ENCODE measurements around the gene POMT1. TPM values are rescaled to one million over a fixed set of nuclear protein-coding genes. Genes with fewer than 3 reads are reported as not detected.
"Not testable (repeated sequence)": the region's sequence is repeated elsewhere in the genome, so short reads cannot be mapped to it uniquely, and the experiment has no call there.

POMT1 gene
- total RNA-seq, 1 experiment from 2014 or later: 39.6 TPM

DNA sequence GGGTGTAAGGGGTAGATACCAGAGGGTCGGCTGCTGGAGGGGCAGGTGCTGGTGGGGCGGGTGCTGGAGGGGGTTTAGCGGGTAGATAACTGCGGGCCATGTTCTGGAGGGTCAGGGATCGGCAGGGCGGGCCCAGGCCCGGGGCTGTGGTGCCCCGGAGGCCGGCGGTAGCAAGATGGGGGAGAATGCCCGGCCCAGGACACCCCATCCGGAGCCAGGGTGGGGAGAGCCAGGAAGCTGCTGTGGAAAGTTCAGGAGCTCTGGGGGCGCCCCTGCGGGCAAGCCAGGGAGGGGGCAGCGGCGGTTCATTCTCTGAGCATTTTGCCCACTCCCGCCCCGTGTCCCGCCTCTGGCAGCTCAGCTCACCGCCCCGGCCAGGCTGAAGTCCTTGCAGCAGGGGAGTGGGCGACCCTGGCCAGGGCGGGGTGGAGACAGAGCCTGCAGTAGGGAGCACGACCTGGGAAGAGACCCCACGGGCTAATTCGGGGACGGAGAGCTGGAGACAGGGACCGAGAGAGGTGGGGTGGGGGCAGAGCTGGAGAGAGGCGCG, 43.1 kb downstream of the POMT1 start:
- peak overlapping the region; percentile 33 for H3K4me3 ChIP-seq (ENCODE audit: low read depth, low read length, poor library complexity, severe bottlenecking)
- no peak for DNase-seq (ENCODE audit: low spot score)
- H3K27ac ChIP-seq (ENCODE audit: low read depth, low read length, poor library complexity, severe bottlenecking): no peak overlapping the region
- ChIA-PET CTCF (no interaction called here), POLR2A (ENCODE audit: low non-redundant PET) (no interaction called here)
- intact Hi-C loops (cut with micrococcal nuclease; ENCODE audit: unreplicated experiment): no loop called here
- H3K9me3 ChIP-seq (ENCODE audit: low read depth, low read length, poor library complexity, severe bottlenecking): peaks cover 21% of the 10 kb centered on the region
- peak; percentile 71 for TF ChIP-seq EZH2 (IDR thresholded peaks at IDR 0.05; ENCODE audit: borderline replicate concordance, low read depth, low read length, poor library complexity, severe bottlenecking)
- TF ChIP-seq, protein P1, sequence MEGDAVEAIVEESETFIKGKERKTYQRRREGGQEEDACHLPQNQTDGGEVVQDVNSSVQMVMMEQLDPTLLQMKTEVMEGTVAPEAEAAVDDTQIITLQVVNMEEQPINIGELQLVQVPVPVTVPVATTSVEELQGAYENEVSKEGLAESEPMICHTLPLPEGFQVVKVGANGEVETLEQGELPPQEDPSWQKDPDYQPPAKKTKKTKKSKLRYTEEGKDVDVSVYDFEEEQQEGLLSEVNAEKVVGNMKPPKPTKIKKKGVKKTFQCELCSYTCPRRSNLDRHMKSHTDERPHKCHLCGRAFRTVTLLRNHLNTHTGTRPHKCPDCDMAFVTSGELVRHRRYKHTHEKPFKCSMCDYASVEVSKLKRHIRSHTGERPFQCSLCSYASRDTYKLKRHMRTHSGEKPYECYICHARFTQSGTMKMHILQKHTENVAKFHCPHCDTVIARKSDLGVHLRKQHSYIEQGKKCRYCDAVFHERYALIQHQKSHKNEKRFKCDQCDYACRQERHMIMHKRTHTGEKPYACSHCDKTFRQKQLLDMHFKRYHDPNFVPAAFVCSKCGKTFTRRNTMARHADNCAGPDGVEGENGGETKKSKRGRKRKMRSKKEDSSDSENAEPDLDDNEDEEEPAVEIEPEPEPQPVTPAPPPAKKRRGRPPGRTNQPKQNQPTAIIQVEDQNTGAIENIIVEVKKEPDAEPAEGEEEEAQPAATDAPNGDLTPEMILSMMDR (conservative IDR thresholded peaks at IDR 0.05; ENCODE audit: low read depth, low read length): no peak
- no peaks in the 10 kb centered on the region for H3K36me3 ChIP-seq (ENCODE audit: insufficient read depth, low read length, poor library complexity, severe bottlenecking)
- BruUV-seq (replicated peaks): no TSS peak
- H3K4me1 ChIP-seq (ENCODE audit: insufficient read depth, low read length, poor library complexity, severe bottlenecking): peaks cover 11% of the 10 kb centered on the region
- peaks cover 41% of the 10 kb centered on the region for H3K27me3 ChIP-seq (replicated peaks; ENCODE audit: insufficient read depth, low read depth, low read length, poor library complexity)

GRCh38 chr9:131546336-131547084, 43.8 kb downstream of the POMT1 start:
- peak; percentile 33 for DNase-seq (ENCODE audit: low spot score)
- CTCF ChIA-PET: interaction anchor here (0.6 kb wide), 1 partner anchor 744 kb away, joined by 7 read pairs; no protein-coding TSS in a partner anchor

DNA sequence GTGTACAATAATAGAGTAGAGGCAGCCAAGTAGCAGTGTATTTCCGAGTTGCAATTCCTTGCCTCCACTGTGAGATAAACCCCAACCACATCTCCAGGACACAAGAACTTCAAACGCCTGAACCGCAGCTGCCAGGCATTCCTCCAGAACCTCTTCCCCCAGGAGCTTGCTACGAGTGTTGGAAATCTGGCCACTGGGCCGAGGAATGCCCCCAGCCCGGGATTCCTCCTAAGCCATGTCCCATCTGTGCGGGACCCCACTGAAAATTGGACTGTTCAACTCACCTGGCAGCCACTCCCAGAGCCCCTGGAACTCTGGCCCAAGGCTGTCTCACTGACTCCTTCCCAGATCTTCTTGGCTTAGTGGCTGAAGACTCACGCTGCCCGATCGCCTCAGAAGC, 46.5 kb downstream of the POMT1 start:
- H3K9me3 ChIP-seq (ENCODE audit: low read depth, low read length, poor library complexity, severe bottlenecking); H3K27ac ChIP-seq (ENCODE audit: low read depth, low read length, poor library complexity, severe bottlenecking); H3K4me3 ChIP-seq (ENCODE audit: low read depth, low read length, poor library complexity, severe bottlenecking); POLR2A ChIA-PET (ENCODE audit: low non-redundant PET); H3K36me3 ChIP-seq (ENCODE audit: insufficient read depth, low read length, poor library complexity, severe bottlenecking); CTCF ChIA-PET; DNase-seq (ENCODE audit: low spot score); intact Hi-C loops (cut with micrococcal nuclease; ENCODE audit: unreplicated experiment); BruUV-seq (replicated peaks): not testable (repeated sequence)
- Histone ChIP-seq H3K4me1 (ENCODE audit: insufficient read depth, low read length, poor library complexity, severe bottlenecking) (peaks cover 11% of the 10 kb centered on the region), H3K27me3 (replicated peaks; ENCODE audit: insufficient read depth, low read depth, low read length, poor library complexity) (peaks cover 45% of the 10 kb centered on the region)

More at GRCh38 chr9:131546336-131547084, 43.8 kb downstream of the POMT1 start:
- H3K27me3 ChIP-seq (replicated peaks; ENCODE audit: insufficient read depth, low read depth, low read length, poor library complexity): peaks cover 41% of the 10 kb centered on the region
- H3K4me3 ChIP-seq (ENCODE audit: low read depth, low read length, poor library complexity, severe bottlenecking): peak overlapping the region; percentile 33
- H3K4me1 ChIP-seq (ENCODE audit: insufficient read depth, low read length, poor library complexity, severe bottlenecking): peaks cover 11% of the 10 kb centered on the region
- no peaks in the 10 kb centered on the region for H3K36me3 ChIP-seq (ENCODE audit: insufficient read depth, low read length, poor library complexity, severe bottlenecking)
- H3K9me3 ChIP-seq (ENCODE audit: low read depth, low read length, poor library complexity, severe bottlenecking): peaks cover 21% of the 10 kb centered on the region
- BruUV-seq (replicated peaks): no TSS peak
- intact Hi-C loops (cut with micrococcal nuclease; ENCODE audit: unreplicated experiment): no loop called here
- H3K27ac ChIP-seq (ENCODE audit: low read depth, low read length, poor library complexity, severe bottlenecking): no peak overlapping the region
- POLR2A ChIA-PET (ENCODE audit: low non-redundant PET): no interaction called here
- TF ChIP-seq EZH2 (IDR thresholded peaks at IDR 0.05; ENCODE audit: borderline replicate concordance, low read depth, low read length, poor library complexity, severe bottlenecking): no peak
- TF ChIP-seq, protein P1 (conservative IDR thresholded peaks at IDR 0.05; ENCODE audit: low read depth, low read length): no peak

DNA sequence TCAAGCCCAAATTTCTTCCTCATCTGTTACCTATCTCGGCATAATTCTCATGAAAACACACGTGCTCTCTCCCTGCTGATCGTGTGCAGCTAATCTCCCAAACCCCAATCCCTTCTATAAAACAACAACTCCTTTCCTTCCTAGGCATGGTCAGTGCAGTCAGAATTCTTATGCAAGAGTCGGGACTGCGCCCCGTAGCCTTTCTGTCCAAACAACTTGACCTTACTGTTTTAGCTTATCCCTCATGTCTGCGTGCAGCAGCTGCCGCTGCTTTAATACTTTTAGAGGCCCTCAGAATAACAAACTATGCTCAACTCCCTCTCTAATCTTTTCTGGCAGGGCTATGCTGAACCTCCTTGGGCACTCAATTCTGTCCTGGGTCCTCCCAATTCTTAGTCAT, 47.7 kb downstream of the POMT1 start:
- Histone ChIP-seq H3K4me1 (ENCODE audit: insufficient read depth, low read length, poor library complexity, severe bottlenecking) (peaks cover 11% of the 10 kb centered on the region), H3K27me3 (replicated peaks; ENCODE audit: insufficient read depth, low read depth, low read length, poor library complexity) (peaks cover 43% of the 10 kb centered on the region)
- H3K4me3 ChIP-seq (ENCODE audit: low read depth, low read length, poor library complexity, severe bottlenecking); DNase-seq (ENCODE audit: low spot score); H3K27ac ChIP-seq (ENCODE audit: low read depth, low read length, poor library complexity, severe bottlenecking); POLR2A ChIA-PET (ENCODE audit: low non-redundant PET); CTCF ChIA-PET; BruUV-seq (replicated peaks); H3K9me3 ChIP-seq (ENCODE audit: low read depth, low read length, poor library complexity, severe bottlenecking); intact Hi-C loops (cut with micrococcal nuclease; ENCODE audit: unreplicated experiment); H3K36me3 ChIP-seq (ENCODE audit: insufficient read depth, low read length, poor library complexity, severe bottlenecking): not testable (repeated sequence)

Data from A673 (cell line).